Measurements from ENCODE around the gene MOCS1. TPM values are rescaled to one million over a fixed set of nuclear protein-coding genes. Genes with fewer than 3 reads are reported as not detected.

Gene MOCS1
- total RNA-seq, 1 donor from 2014 or later = 16.0 TPM

DNA sequence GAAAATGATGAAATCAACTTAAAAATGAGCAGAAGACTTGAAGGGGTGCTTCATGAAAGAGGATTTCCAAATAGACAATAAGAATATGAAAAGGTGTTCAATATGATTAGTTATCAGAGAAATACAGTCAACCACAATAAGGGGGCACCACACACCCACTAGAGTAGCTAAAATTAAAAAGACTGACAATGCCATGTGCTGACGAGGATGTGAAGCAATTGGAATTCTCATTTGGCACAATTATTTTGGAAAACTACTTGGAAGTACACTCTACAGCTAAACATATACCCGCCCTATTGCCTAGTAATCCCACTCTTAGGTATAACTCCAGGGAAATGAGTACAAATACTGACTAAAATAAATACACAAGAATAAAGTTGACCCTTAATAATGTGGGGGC is 45.0 kb downstream of the MOCS1 start:
- Mint-ChIP-seq H3K36me3 (ENCODE audit: low read depth, unreplicated experiment) (peaks cover 14% of the 10 kb centered on the region), H3K4me1 (ENCODE audit: low read depth, unreplicated experiment) (peaks cover 45% of the 10 kb centered on the region), H3K4me3 (ENCODE audit: unreplicated experiment) (no peak overlapping the region), H3K9me3 (ENCODE audit: unreplicated experiment) (peaks cover 4% of the 10 kb centered on the region), H3K27ac (ENCODE audit: unreplicated experiment) (peak overlapping the region; percentile 98), H3K27me3 (ENCODE audit: low read depth, unreplicated experiment) (no peaks in the 10 kb centered on the region)
- Histone ChIP-seq H3K27me3 (ENCODE audit: insufficient read depth, low read length) (no peaks in the 10 kb centered on the region), H3K4me3 (ENCODE audit: insufficient read depth, low read depth, low read length) (no peak overlapping the region), H3K27ac (ENCODE audit: low read depth, low read length) (no peak overlapping the region), H3K36me3 (ENCODE audit: insufficient read depth, low read length) (no peaks in the 10 kb centered on the region), H2AFZ (ENCODE audit: low read depth, low read length) (no peak overlapping the region), H3K4me1 (ENCODE audit: insufficient read depth, low read length) (peaks cover 45% of the 10 kb centered on the region), H4K20me1 (ENCODE audit: insufficient read depth, low read length) (no peaks in the 10 kb centered on the region), H3K79me2 (ENCODE audit: insufficient read depth, low read length) (no peaks in the 10 kb centered on the region), H3K9me3 (ENCODE audit: insufficient read depth, low read depth, low read length) (no peaks in the 10 kb centered on the region), H3K9ac (ENCODE audit: low read length) (no peak overlapping the region), H3K4me2 (ENCODE audit: low read length) (no peak overlapping the region)
- DNase-seq (ENCODE audit: low read depth) = no peak
- peak; percentile 17 for FAIRE-seq
- TF ChIP-seq EZH2 (IDR thresholded peaks at IDR 0.05; ENCODE audit: insufficient read depth, low read length) = no peak
- TF ChIP-seq, protein P1, sequence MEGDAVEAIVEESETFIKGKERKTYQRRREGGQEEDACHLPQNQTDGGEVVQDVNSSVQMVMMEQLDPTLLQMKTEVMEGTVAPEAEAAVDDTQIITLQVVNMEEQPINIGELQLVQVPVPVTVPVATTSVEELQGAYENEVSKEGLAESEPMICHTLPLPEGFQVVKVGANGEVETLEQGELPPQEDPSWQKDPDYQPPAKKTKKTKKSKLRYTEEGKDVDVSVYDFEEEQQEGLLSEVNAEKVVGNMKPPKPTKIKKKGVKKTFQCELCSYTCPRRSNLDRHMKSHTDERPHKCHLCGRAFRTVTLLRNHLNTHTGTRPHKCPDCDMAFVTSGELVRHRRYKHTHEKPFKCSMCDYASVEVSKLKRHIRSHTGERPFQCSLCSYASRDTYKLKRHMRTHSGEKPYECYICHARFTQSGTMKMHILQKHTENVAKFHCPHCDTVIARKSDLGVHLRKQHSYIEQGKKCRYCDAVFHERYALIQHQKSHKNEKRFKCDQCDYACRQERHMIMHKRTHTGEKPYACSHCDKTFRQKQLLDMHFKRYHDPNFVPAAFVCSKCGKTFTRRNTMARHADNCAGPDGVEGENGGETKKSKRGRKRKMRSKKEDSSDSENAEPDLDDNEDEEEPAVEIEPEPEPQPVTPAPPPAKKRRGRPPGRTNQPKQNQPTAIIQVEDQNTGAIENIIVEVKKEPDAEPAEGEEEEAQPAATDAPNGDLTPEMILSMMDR (IDR thresholded peaks at IDR 0.05; ENCODE audit: insufficient read depth, low read depth, low read length) = no peak

DNA sequence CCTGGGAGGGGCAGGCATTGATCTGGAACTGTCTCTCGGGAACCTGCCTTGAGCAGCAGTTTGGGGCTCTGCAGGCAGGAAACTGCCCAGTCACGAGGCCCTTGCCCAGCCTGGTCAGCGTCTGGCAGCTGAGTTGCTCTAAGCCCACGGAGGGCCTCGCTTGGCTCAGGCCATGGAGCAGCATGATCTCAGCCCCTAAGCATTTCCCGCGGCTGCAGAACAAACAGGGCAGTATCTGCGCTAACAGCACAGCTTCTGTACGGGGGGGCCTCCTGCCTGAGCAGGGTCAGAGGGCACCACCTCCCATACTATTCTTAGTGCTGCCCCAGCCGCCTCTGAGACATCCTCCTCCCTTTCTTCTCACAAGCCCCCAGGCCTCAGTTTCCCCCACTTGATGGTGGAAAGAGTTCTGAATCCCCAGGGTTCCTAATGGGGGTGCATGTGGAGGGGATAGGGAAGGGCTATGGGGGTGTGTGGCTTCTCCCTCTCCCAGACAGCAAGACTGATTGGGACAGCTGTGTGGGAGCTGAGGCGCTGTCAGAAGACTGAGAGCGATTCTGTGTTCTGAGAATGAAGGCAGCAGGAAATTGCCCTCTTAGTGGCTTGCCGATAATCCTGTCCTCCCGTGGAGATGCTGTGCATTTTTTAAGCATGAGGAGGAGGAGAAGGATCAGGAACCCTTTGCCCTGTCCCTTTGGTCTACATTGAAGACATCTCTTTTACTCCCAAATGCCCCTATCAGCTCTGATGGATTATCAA is 46.4 kb downstream of the MOCS1 start:
- Mint-ChIP-seq H3K4me1 (ENCODE audit: low read depth, unreplicated experiment) (peaks cover 56% of the 10 kb centered on the region), H3K9me3 (ENCODE audit: unreplicated experiment) (peaks cover 4% of the 10 kb centered on the region), H3K27me3 (ENCODE audit: low read depth, unreplicated experiment) (no peaks in the 10 kb centered on the region), H3K36me3 (ENCODE audit: low read depth, unreplicated experiment) (peaks cover 14% of the 10 kb centered on the region), H3K27ac (ENCODE audit: unreplicated experiment) (peak overlapping the region; percentile 98), H3K4me3 (ENCODE audit: unreplicated experiment) (peak overlapping the region; percentile 60)
- peak overlapping the region; percentile 82 for H3K4me2 ChIP-seq (ENCODE audit: low read length)
- no peaks in the 10 kb centered on the region for H3K27me3 ChIP-seq (ENCODE audit: insufficient read depth, low read length)
- FAIRE-seq = peak; percentile 87
- no peaks in the 10 kb centered on the region for H4K20me1 ChIP-seq (ENCODE audit: insufficient read depth, low read length)
- H3K9ac ChIP-seq (ENCODE audit: low read length) = peak overlapping the region; percentile 82
- H3K4me1 ChIP-seq (ENCODE audit: insufficient read depth, low read length) = peaks cover 57% of the 10 kb centered on the region
- H3K79me2 ChIP-seq (ENCODE audit: insufficient read depth, low read length) = no peaks in the 10 kb centered on the region
- TF ChIP-seq, protein P1 (IDR thresholded peaks at IDR 0.05; ENCODE audit: insufficient read depth, low read depth, low read length) = no peak
- TF ChIP-seq EZH2 (IDR thresholded peaks at IDR 0.05; ENCODE audit: insufficient read depth, low read length) = no peak
- peak overlapping the region; percentile 97 for H3K27ac ChIP-seq (ENCODE audit: low read depth, low read length)
- H3K36me3 ChIP-seq (ENCODE audit: insufficient read depth, low read length) = no peaks in the 10 kb centered on the region
- no peaks in the 10 kb centered on the region for H3K9me3 ChIP-seq (ENCODE audit: insufficient read depth, low read depth, low read length)
- peak; percentile 94 for DNase-seq (ENCODE audit: low read depth)
- H2AFZ ChIP-seq (ENCODE audit: low read depth, low read length) = peak overlapping the region; percentile 2
- peak overlapping the region; percentile 7 for H3K4me3 ChIP-seq (ENCODE audit: insufficient read depth, low read depth, low read length)

DNA sequence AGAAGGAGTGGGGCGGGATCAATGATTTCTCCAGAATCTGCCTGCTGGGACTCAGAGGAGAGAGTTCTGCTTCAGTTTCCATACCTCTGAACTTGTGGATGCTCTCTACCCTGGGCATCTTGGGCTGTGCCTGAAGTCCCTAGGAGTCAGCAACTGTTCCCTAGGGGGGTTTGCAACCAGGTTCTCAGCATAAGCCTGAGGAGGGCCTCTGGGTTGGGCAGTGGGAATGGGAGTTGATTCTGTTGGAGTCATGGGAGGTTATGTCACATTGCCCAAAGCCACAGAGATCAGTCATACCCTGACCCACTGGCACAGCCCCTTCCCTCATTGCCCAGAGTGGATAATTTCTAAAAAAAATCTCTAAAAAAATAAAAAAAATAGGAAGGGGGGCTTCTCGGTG is 47.4 kb downstream of the MOCS1 start:
- Histone ChIP-seq H2AFZ (ENCODE audit: low read depth, low read length) (no peak overlapping the region), H3K4me3 (ENCODE audit: insufficient read depth, low read depth, low read length) (no peak overlapping the region), H3K9ac (ENCODE audit: low read length) (peak overlapping the region; percentile 82), H4K20me1 (ENCODE audit: insufficient read depth, low read length) (no peaks in the 10 kb centered on the region), H3K27ac (ENCODE audit: low read depth, low read length) (peak overlapping the region; percentile 97), H3K4me2 (ENCODE audit: low read length) (no peak overlapping the region), H3K9me3 (ENCODE audit: insufficient read depth, low read depth, low read length) (no peaks in the 10 kb centered on the region), H3K79me2 (ENCODE audit: insufficient read depth, low read length) (no peaks in the 10 kb centered on the region), H3K4me1 (ENCODE audit: insufficient read depth, low read length) (peaks cover 67% of the 10 kb centered on the region), H3K27me3 (ENCODE audit: insufficient read depth, low read length) (no peaks in the 10 kb centered on the region), H3K36me3 (ENCODE audit: insufficient read depth, low read length) (no peaks in the 10 kb centered on the region)
- peaks cover 17% of the 10 kb centered on the region for H3K36me3 Mint-ChIP-seq (ENCODE audit: low read depth, unreplicated experiment)
- TF ChIP-seq, protein P1 (IDR thresholded peaks at IDR 0.05; ENCODE audit: insufficient read depth, low read depth, low read length) = no peak
- TF ChIP-seq EZH2 (IDR thresholded peaks at IDR 0.05; ENCODE audit: insufficient read depth, low read length) = no peak
- H3K27ac Mint-ChIP-seq (ENCODE audit: unreplicated experiment) = peak overlapping the region; percentile 98
- H3K9me3 Mint-ChIP-seq (ENCODE audit: unreplicated experiment) = peaks cover 4% of the 10 kb centered on the region
- H3K4me1 Mint-ChIP-seq (ENCODE audit: low read depth, unreplicated experiment) = peaks cover 65% of the 10 kb centered on the region
- H3K27me3 Mint-ChIP-seq (ENCODE audit: low read depth, unreplicated experiment) = no peaks in the 10 kb centered on the region
- DNase-seq (ENCODE audit: low read depth) = no peak
- no peak overlapping the region for H3K4me3 Mint-ChIP-seq (ENCODE audit: unreplicated experiment)
- no peak for FAIRE-seq
